ENCODE data around the gene KPNA1. TPM values are rescaled to one million over a fixed set of nuclear protein-coding genes. Genes with fewer than 3 reads are reported as not detected.

KPNA1 gene
- total and polyA plus RNA-seq, 2 of the 13 experiments (the other 11 are each of a cell fraction or from before 2014, with no cell fraction given) = 15.4 to 30.0 TPM

DNA sequence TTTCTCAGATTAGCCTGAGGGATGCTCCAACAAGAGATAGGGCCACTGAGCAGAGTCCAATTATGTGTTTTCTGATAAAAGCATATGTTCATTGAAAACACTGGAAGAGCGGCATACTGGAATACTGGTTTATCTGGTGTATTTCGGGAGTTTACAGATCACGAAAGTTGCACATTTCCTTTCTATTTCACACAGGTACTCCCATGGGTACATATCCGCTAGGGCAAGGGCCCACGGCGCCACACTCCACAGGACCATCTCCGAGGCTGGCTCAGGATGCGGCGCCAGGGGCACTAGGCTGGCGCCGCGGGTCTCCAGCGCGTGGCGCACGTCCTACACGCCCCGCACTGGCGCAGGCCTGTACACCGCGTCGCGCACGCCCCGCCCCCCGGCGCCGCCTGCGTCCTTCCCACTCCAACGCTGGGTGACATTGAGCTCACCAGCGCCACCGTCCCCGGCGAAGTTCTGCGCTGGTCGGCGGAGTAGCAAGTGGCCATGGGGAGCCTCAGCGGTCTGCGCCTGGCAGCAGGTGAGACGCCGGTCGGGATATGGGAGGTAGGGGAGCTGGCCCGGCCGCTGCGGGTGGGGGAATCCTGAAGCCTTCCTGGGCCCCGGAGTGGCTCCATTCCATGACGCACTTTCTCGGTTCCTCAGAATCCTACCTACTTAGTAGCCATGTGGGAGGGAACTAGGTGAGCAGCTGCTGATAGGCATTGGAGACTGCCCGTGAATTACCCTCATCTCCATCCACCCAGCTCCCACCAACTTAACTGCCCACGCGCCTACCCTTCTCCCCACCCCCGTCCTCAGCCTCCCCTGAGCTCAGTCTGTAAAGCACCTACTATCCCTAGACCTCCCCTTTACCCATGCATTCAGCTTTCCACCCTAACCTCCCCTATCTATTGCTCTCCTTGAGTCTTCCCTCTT lies 130.7 kb downstream of the KPNA1 start, which contains the start of gene FAM162A (continued):
- TF ChIP-seq HIVEP1 (CRISPR knock-in tag; IDR thresholded peaks at IDR 0.05) (peak; percentile 65; the same call in 1 of the 2 replicates), SUZ12 (IDR thresholded peaks at IDR 0.05; ENCODE audit: low read depth, low read length) (no peak), ZBTB7B (CRISPR knock-in tag; IDR thresholded peaks at IDR 0.05) (peak; percentile 89), NFKBIZ (CRISPR knock-in tag; IDR thresholded peaks at IDR 0.05) (0 out of 2 replicates have a peak, but pooled peaks have one; percentile 28), FOXJ3 (CRISPR knock-in tag; IDR thresholded peaks at IDR 0.05; ENCODE audit: borderline replicate concordance) (no peak), ZNF703 (CRISPR knock-in tag; IDR thresholded peaks at IDR 0.05; ENCODE audit: borderline replicate concordance) (no peak), CENPT (CRISPR knock-in tag; IDR thresholded peaks at IDR 0.05; ENCODE audit: low read depth) (0 out of 2 replicates have a peak, but pooled peaks have one; percentile 30), CHCHD3 (CRISPR knock-in tag; IDR thresholded peaks at IDR 0.05) (no peak), JDP2 (CRISPR knock-in tag; IDR thresholded peaks at IDR 0.05; ENCODE audit: borderline replicate concordance) (no peak; the same call in 1 of the 2 replicates), NKX3-1 (CRISPR knock-in tag; IDR thresholded peaks at IDR 0.05) (peak; percentile 69), THYN1 (CRISPR knock-in tag; IDR thresholded peaks at IDR 0.05; ENCODE audit: borderline replicate concordance, low read depth) (0 out of 2 replicates have a peak, but pooled peaks have one; percentile 35), ZNF772 (CRISPR knock-in tag; IDR thresholded peaks at IDR 0.05) (peak; percentile 75), ZZZ3 (CRISPR knock-in tag; IDR thresholded peaks at IDR 0.05; ENCODE audit: borderline replicate concordance) (peak; percentile 68; the same call in 1 of the 2 replicates), MXD4 (CRISPR knock-in tag; IDR thresholded peaks at IDR 0.05) (peak; percentile 81), KDM5A (IDR thresholded peaks at IDR 0.05; ENCODE audit: borderline replicate concordance, low read length) (no peak), ZC3H13 (CRISPR knock-in tag; IDR thresholded peaks at IDR 0.05) (peak; percentile 56; the same call in 1 of the 2 replicates), NCOA1 (CRISPR knock-in tag; IDR thresholded peaks at IDR 0.05) (peak; percentile 77; the same call in 1 of the 2 replicates), ADNP (CRISPR knock-in tag; IDR thresholded peaks at IDR 0.05) (no peak)
- TF ChIP-seq, protein P1, sequence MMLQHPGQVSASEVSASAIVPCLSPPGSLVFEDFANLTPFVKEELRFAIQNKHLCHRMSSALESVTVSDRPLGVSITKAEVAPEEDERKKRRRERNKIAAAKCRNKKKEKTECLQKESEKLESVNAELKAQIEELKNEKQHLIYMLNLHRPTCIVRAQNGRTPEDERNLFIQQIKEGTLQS (CRISPR knock-in tag; IDR thresholded peaks at IDR 0.05) = peak; percentile 53; the same call in 1 of the 2 replicates
- TF ChIP-seq, protein P2, sequence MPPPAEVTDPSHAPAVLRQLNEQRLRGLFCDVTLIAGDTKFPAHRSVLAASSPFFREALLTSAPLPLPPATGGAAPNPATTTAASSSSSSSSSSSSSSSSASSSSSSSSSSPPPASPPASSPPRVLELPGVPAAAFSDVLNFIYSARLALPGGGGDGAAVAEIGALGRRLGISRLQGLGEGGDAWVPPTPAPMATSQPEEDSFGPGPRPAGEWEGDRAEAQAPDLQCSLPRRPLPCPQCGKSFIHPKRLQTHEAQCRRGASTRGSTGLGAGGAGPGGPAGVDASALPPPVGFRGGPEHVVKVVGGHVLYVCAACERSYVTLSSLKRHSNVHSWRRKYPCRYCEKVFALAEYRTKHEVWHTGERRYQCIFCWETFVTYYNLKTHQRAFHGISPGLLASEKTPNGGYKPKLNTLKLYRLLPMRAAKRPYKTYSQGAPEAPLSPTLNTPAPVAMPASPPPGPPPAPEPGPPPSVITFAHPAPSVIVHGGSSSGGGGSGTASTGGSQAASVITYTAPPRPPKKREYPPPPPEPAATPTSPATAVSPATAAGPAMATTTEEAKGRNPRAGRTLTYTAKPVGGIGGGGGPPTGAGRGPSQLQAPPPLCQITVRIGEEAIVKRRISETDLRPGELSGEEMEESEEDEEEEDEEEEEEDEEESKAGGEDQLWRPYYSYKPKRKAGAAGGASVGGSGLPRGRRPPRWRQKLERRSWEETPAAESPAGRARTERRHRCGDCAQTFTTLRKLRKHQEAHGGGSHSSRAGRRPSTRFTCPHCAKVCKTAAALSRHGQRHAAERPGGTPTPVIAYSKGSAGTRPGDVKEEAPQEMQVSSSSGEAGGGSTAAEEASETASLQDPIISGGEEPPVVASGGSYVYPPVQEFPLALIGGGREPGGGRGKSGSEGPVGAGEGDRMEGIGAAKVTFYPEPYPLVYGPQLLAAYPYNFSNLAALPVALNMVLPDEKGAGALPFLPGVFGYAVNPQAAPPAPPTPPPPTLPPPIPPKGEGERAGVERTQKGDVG (CRISPR knock-in tag; IDR thresholded peaks at IDR 0.05; ENCODE audit: borderline replicate concordance) = no peak
- TF ChIP-seq, protein P3, sequence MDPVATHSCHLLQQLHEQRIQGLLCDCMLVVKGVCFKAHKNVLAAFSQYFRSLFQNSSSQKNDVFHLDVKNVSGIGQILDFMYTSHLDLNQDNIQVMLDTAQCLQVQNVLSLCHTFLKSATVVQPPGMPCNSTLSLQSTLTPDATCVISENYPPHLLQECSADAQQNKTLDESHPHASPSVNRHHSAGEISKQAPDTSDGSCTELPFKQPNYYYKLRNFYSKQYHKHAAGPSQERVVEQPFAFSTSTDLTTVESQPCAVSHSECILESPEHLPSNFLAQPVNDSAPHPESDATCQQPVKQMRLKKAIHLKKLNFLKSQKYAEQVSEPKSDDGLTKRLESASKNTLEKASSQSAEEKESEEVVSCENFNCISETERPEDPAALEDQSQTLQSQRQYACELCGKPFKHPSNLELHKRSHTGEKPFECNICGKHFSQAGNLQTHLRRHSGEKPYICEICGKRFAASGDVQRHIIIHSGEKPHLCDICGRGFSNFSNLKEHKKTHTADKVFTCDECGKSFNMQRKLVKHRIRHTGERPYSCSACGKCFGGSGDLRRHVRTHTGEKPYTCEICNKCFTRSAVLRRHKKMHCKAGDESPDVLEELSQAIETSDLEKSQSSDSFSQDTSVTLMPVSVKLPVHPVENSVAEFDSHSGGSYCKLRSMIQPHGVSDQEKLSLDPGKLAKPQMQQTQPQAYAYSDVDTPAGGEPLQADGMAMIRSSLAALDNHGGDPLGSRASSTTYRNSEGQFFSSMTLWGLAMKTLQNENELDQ (CRISPR knock-in tag; IDR thresholded peaks at IDR 0.05; ENCODE audit: borderline replicate concordance) = no peak
- TF ChIP-seq, protein P4, sequence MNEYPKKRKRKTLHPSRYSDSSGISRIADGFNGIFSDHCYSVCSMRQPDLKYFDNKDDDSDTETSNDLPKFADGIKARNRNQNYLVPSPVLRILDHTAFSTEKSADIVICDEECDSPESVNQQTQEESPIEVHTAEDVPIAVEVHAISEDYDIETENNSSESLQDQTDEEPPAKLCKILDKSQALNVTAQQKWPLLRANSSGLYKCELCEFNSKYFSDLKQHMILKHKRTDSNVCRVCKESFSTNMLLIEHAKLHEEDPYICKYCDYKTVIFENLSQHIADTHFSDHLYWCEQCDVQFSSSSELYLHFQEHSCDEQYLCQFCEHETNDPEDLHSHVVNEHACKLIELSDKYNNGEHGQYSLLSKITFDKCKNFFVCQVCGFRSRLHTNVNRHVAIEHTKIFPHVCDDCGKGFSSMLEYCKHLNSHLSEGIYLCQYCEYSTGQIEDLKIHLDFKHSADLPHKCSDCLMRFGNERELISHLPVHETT (CRISPR knock-in tag; conservative IDR thresholded peaks at IDR 0.05) = peak; percentile 82; the same call in 1 of the 2 replicates

All from HepG2 (cell line).